KG1 (cell line): ENCODE results near the gene WFDC2.
"Not testable (repeated sequence)": the region's sequence is repeated elsewhere in the genome, so short reads cannot be mapped to it uniquely, and the experiment has no call there.

ENCODE experiments used
- DNase-seq: peaks from one replicate; lab custom pipeline; 2025; lab: John Stamatoyannopoulos, UW

Gene WFDC2

GRCh38 chr20:45452238-45452637, 17.3 kb upstream of the WFDC2 start:
- no peak for DNase-seq

- no peak for DNase-seq
Measured at GRCh38 chr20:45452772-45453691, 16.5 kb upstream of the WFDC2 start.

GRCh38 chr20:45456632-45457031, 12.9 kb upstream of the WFDC2 start:
- no peak for DNase-seq

- no peak for DNase-seq
Measured at GRCh38 chr20:45459606-45460005, 9.9 kb upstream of the WFDC2 start.

GRCh38 chr20:45461225-45461624, 8.3 kb upstream of the WFDC2 start:
- DNase-seq = no peak

GRCh38 chr20:45462711-45463509, 6.6 kb upstream of the WFDC2 start:
- no peak for DNase-seq

- DNase-seq = no peak
Measured at GRCh38 chr20:45463709-45464108, 5.8 kb upstream of the WFDC2 start.

GRCh38 chr20:45465491-45466266, 3.9 kb upstream of the WFDC2 start:
- DNase-seq = no peak

- no peak for DNase-seq
Measured at GRCh38 chr20:45467172-45467571, 2.4 kb upstream of the WFDC2 start.

- DNase-seq = no peak
Measured at GRCh38 chr20:45467861-45468260, 1.7 kb upstream of the WFDC2 start.

- no peak for DNase-seq
Measured at GRCh38 chr20:45470262-45470931, 844 bp downstream of the WFDC2 start.

- DNase-seq = no peak
Measured at GRCh38 chr20:45470937-45471336, 1.4 kb downstream of the WFDC2 start.

- not testable (repeated sequence) for DNase-seq
Measured at GRCh38 chr20:45472286-45472685, 2.7 kb downstream of the WFDC2 start.

GRCh38 chr20:45477530-45478148, 8.1 kb downstream of the WFDC2 start:
- DNase-seq = not testable (repeated sequence)

- no peak for DNase-seq
Measured at GRCh38 chr20:45479822-45480221, 10.3 kb downstream of the WFDC2 start.

GRCh38 chr20:45484676-45485075, 15.1 kb downstream of the WFDC2 start:
- no peak for DNase-seq

- DNase-seq = no peak
Measured at GRCh38 chr20:45485388-45485787, 15.8 kb downstream of the WFDC2 start.

- no peak for DNase-seq
Measured at GRCh38 chr20:45487231-45487635, 17.7 kb downstream of the WFDC2 start.

GRCh38 chr20:45489083-45489531, 19.6 kb downstream of the WFDC2 start:
- DNase-seq = no peak

- no peak for DNase-seq
Measured at GRCh38 chr20:45495501-45495941, 26.0 kb downstream of the WFDC2 start.

- no peak for DNase-seq
Measured at GRCh38 chr20:45496166-45496565, 26.6 kb downstream of the WFDC2 start.
